ENCODE results near the gene BCL2L13.

BCL2L13 gene

GRCh38 chr22:17773606-17774205, 135.1 kb downstream of the BCL2L13 start:
- TF ChIP-seq CTCF (IDR thresholded peaks at IDR 0.05), result no peak

GRCh38 chr22:17774206-17774925, 135.8 kb downstream of the BCL2L13 start, which contains the start of gene BID:
BID (minus strand) TSS chr22:17774469; CDS start chr22:17750116, 24,353 bp downstream.
- no peak for TF ChIP-seq CTCF (IDR thresholded peaks at IDR 0.05)

GRCh38 chr22:17774926-17775685, 136.5 kb downstream of the BCL2L13 start:
- TF ChIP-seq CTCF (IDR thresholded peaks at IDR 0.05), result no peak

GRCh38 chr22:17775781-17776465, 137.4 kb downstream of the BCL2L13 start:
- no peak for TF ChIP-seq CTCF (IDR thresholded peaks at IDR 0.05)

- TF ChIP-seq CTCF (IDR thresholded peaks at IDR 0.05), result no peak
These were observed 138.6 kb downstream of the BCL2L13 start for GRCh38 chr22:17777005-17777716.

- TF ChIP-seq CTCF (IDR thresholded peaks at IDR 0.05), result no peak
These were observed 139.1 kb downstream of the BCL2L13 start for GRCh38 chr22:17777717-17778044.

All from LNCAP (cell line).